Measurements from ENCODE around the gene DPYD.

The DPYD gene

GRCh38 chr1:97120806-97121205, 800.0 kb downstream of the DPYD start:
- DNase-seq: no peak

- DNase-seq: no peak
Observed at GRCh38 chr1:97119260-97120158, 801.3 kb downstream of the DPYD start.

GRCh38 chr1:97114842-97115241, 806.0 kb downstream of the DPYD start:
- DNase-seq: no peak

GRCh38 chr1:97112442-97112841, 808.4 kb downstream of the DPYD start:
- DNase-seq: no peak

- no peak for DNase-seq
Observed at GRCh38 chr1:97108179-97108578, 812.7 kb downstream of the DPYD start.

- DNase-seq: no peak
Observed at GRCh38 chr1:97105531-97105930, 815.3 kb downstream of the DPYD start.

GRCh38 chr1:97101509-97101908, 819.3 kb downstream of the DPYD start:
- no peak for DNase-seq

- DNase-seq: no peak
Observed at GRCh38 chr1:97097404-97097925, 823.4 kb downstream of the DPYD start.

- no peak for DNase-seq
Observed at GRCh38 chr1:97095764-97096163, 825.1 kb downstream of the DPYD start.

- DNase-seq: no peak
Observed at GRCh38 chr1:97094247-97094972, 826.4 kb downstream of the DPYD start.

- DNase-seq: no peak
Observed at GRCh38 chr1:97093741-97094140, 827.1 kb downstream of the DPYD start.

GRCh38 chr1:97092824-97093223, 828.0 kb downstream of the DPYD start:
- DNase-seq: no peak

GRCh38 chr1:97091679-97092078, 829.2 kb downstream of the DPYD start:
- no peak for DNase-seq

GRCh38 chr1:97091263-97091662, 829.6 kb downstream of the DPYD start:
- DNase-seq: no peak

GRCh38 chr1:97090725-97091124, 830.1 kb downstream of the DPYD start:
- no peak for DNase-seq

GRCh38 chr1:97089173-97089572, 831.7 kb downstream of the DPYD start:
- no peak for DNase-seq

GRCh38 chr1:97088391-97088790, 832.4 kb downstream of the DPYD start:
- no peak for DNase-seq

GRCh38 chr1:97084546-97084945, 836.3 kb downstream of the DPYD start:
- DNase-seq: no peak

- DNase-seq: no peak
Observed at GRCh38 chr1:97082160-97082848, 838.5 kb downstream of the DPYD start.

- DNase-seq: no peak
Observed at GRCh38 chr1:97078872-97079271, 842.0 kb downstream of the DPYD start.

- DNase-seq: no peak
Observed at GRCh38 chr1:97077221-97077620, 843.6 kb downstream of the DPYD start.

- DNase-seq: no peak
Observed at GRCh38 chr1:97074771-97075170, 846.1 kb downstream of the DPYD start.

- DNase-seq: no peak
Observed at GRCh38 chr1:97073936-97074335, 846.9 kb downstream of the DPYD start.

All from activated CD8-positive, alpha-beta memory T cell treated with anti-CD3 and anti-CD28 coated beads, Interleukin-2, amount 50 U/mL, for 4 hours (primary cell).